ENCODE results near the gene ZNF778.

The ZNF778 gene

DNA sequence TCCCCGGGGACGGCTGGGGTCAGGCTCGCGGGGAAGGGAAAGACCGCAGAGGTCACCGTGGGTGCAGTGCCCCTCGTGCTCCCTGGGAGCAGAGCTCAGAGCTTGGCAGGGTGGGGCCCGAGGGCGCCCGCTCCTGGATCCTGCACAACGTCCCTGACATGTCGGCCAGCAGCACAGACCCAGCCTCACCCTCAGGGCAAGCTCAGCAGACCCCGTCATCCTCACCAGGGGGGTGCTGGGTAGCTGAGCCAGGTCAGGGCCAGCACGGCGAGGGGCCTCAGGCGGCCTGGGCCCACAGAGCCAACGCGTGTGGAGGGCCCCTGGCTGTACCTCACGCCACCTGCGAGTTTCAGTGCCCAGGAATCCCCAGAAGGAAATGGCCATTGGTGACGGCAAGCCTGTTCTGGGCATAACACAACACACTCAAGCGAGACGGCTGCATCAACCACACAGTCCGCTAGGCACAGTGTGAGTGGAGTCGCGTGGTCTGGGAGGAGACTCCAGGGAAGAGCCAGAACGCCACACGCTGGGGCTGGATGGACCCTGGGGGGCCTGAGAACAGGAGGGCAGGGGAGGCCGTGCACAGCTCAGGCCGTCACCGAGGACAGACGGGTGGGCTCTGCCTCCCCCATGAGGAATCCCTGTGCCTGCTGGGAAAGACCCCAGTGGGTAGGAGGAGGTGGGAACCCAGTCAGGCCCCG, 60.3 kb downstream of the ZNF778 start:
- peak; percentile 25 for DNase-seq (ENCODE audit: low spot score)

DNA sequence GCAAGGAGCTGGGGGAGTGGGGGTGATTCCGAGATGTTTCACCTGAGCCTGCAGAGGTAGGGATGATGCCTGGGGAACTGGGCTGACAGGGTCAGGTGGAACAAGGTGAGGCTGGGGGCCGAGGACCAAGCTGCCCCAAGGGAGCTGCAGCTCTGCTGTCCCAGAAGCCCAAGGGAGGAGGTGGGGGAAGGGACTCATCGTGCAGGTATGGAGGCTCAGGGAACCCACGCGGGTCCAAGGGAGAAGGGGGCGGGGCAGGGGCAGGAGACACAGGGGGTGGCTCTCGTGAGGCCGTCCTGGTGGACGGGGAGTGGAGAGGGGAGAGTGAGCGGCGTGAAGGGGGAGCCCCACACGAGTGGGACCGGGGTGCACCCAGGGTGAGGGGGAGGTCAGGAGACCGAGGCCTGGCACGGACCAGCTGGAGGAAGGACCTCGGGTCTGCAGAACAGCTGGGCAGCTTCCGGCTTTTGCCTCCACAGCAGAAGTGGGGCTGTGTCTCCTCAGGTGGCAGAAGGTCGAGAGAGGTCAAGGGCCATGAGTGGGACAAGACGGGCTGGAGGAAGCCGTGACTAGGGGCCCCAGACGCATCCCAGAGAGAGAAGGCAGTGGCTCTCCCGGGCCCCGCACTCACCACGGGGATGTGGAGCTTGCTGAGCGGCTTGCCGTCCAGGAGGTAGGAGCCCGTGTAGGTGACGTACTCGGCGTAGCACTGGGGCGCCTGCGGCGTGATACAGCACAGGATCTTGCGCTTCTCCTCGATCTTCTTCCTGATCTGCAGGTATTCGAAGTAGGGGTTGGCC, 61.1 kb downstream of the ZNF778 start:
- DNase-seq (ENCODE audit: low spot score) = no peak

DNA sequence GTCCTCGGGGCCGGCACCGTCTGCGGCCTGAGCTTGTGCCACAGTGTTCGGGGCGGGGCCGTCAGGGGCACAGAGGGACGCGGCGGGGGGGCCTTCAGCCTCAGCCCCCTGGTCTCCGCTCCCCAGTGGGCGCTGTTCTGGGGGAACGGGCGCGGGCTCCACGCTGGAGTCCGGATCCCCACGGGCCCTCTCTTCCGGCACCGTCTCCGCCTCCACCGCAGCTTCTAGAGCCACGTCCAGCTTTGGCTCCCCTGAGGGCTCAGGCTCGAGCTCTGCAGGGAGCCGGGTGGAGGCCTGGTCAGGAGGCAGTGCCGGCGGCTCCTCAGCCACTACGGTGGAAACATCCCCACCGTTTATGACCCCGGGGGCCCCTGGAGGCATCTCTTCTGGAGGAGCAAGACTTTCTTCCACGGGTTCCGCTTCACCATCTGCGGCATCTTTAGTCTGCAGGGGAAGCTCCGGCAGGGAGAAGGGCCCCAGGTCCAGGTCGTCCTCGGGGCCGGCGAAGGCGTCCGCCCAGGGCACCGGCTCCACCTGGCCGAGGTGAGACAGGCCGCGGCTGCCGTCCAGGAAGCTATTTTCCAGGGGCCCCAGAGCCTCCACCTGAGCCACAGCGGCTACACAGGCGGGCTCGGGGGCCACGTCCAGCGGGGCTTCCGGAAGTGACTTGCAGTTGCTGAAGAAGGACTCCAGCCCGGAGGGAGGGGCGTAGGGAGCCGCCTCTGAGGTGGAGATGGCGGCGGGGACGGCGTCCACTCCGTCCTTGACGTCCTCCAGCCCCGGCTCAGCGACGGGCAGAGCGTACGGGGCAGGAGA, 62.4 kb downstream of the ZNF778 start:
- DNase-seq (ENCODE audit: low spot score) = no peak

DNA sequence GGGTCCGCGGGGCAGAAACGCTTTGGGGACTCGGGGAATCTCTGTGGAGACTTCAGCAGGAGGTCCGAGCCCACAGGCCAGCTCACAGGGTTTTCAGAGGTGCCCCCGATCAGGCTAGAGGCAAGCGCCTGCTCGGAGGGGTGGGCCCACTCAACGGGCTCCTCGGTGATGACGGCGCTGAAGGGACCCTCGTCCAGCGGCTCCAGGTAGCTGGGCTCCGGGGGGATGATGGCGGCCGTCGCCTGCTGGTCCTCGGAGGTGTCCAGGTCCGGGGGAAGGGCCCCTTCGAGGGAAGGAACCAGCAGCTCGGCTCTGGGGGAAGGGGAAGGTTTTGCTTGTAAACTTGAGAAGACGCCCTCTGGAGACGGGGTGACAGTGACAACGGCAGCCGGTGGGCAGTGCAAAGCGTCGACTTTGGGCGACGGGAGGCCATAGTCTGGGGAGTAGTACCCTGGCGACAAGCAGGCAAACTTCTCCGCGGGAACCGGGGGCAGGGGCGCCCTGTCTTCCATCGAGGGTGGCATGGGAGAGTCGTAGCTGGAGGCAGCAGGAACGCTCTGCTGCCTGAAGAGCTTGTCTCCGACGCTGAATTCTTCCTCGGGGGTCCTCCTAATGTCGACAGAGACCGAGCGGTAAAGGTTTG, 63.2 kb downstream of the ZNF778 start:
- DNase-seq (ENCODE audit: low spot score) = no peak

DNA sequence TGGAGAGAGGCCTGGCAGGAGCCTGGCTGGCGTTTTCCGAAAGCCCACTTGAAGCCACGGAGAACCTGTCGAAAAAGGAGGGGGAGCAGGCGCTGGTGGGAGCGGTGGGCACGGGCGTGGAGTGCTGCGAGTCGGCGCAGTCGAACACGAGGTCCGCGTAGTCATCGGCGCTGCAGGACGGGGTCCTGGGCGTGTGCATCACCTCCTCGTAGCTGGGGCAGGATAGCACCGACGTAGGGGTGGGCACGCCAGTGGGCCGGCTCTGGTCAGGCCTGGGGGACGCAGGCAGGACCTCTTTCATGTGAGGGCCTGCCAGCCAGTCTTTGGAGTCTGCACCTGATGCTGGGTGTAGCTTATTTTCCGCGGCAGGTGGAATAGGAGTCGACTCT, 63.7 kb downstream of the ZNF778 start:
- DNase-seq (ENCODE audit: low spot score) = no peak

DNA sequence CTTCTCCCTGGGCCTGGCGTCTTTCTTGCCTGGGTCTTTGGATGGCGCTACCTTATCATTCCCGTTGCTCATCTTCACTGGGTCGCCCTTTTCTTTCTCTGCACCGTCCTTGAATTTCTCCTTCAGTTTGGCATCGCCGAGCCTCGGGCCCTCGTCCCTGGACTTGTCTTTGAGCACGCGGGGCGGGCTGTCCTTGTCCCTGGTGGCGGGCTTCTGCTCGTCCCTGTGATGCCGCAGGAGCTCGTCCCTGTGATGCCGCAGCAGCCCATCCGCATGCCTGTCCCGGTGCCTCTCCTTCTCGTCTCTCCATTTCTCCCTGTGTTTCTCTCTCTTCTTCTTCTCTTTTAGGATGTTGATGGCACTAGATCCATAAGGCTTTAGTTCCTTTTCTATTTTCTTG, 64.3 kb downstream of the ZNF778 start:
- no peak for DNase-seq (ENCODE audit: low spot score)

DNA sequence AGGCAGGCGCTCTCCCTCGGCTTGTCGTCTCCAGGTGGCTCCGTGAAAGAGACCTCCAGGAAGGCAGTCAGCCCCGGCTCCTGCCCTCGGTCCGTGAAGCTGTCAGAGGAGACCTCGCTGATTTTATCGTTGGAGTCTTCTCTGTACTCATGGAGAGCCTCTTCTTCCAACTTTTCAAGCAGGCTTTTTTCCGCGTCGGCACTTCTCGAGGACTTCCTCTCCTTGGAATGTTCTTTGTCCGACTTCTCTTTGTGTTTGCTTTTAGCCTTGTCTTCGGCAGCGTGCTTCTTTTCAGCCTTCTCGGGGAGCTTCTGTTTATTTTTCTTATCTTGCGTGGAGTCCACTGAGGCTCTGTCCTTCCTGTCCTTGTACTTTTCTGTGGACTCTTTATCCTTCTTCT, 65.0 kb downstream of the ZNF778 start:
- no peak for DNase-seq (ENCODE audit: low spot score)

DNA sequence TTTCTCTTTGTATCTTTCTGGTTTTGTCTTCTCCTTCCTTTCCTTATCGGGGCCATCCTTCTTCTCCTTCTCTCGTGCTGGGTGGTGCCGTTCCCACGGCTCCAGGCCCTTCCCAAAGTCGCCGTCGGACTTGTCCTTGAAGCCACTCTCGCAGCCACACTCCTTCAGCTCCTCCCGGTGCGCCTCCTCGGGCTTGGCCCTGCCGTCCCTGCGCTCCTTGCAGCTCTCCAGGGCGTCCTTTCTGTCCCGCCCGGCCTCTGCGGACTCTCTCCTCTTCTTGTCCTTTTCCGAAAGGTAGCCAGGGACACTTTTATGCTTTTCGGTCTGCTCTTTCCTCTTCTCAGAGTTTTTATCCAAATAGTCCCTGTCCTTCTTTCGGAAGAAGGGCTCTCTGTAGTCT, 65.9 kb downstream of the ZNF778 start:
- no peak for DNase-seq (ENCODE audit: low spot score)

DNA sequence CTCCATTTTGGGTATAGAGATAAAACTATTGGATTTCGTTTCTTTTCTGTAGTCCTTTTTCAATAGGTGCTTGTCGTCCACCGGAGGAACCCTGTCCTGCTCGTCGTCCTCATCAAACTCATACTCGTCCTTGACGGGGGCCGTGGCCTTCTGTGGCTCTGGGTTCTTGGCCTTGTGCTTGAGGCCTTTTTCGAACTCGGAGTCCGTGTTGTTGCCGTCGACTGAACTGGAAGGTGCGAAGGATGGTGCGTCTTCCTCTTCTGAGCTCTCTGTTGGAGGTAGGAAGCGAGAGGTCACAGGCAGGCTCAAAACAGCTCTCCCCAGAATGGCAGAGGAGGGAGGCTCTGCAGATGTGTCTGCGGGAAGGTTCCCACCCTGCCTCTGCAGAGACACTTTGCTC, 67.9 kb downstream of the ZNF778 start:
- DNase-seq (ENCODE audit: low spot score) = no peak

DNA sequence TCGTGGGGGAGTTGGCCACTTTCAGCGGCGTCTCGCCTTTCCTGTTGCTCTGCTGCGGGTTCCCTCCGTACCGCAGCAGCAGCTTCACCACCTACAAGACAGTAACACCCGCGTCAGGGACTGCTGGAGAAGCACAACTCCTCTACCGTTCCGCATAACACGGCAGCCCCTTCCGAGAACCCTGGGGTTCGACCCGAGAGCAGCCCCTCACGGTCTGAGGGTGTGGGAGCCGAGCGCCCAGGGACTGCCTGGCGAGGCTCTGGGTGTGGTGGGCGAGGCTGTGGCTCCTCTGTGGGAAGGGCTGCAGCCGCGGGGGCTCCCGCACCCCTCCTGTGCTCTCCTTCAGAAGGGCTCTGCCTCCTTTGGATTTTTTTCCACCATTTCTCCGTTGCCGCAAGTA, 68.6 kb downstream of the ZNF778 start:
- no peak for DNase-seq (ENCODE audit: low spot score)

All from NAMALWA (cell line).